Measurements from ENCODE around the gene GRID2.

DNA sequence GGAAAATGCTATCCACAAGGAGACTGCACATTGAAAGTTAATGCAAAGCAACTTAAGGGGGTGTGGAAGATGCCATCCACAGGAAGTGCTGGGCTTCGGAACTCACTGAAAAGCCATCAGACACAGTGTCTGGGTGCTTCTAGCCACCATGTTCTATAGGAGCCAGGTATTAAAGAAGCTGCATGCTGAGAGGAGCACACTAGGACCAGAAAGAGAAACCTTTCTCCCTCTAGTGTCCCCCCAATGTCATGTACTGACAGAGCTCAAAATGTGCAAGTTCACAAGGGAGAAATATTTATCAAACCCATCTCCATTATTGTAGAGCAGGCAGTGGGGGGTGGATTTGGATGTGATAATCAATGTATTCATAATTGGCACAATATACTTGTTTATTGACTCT is 510.9 kb downstream of the GRID2 start:
- no peak for TF ChIP-seq RAD21 (IDR thresholded peaks at IDR 0.05; ENCODE audit: low read length)
- no peak for TF ChIP-seq CTCF (conservative IDR thresholded peaks at IDR 0.05; ENCODE audit: low read depth, low read length)
- TF ChIP-seq BHLHE40 (IDR thresholded peaks at IDR 0.05; ENCODE audit: low read depth, low read length), result no peak
- TF ChIP-seq RCOR1 (IDR thresholded peaks at IDR 0.05; ENCODE audit: insufficient replicate concordance, low read length), result no peak
- TF ChIP-seq POLR2A (IDR thresholded peaks at IDR 0.05; ENCODE audit: low read depth, low read length), result no peak
